H9 (cell line): ENCODE measurements around the gene RFX8. TPM values are rescaled to one million over a fixed set of nuclear protein-coding genes. Genes with fewer than 3 reads are reported as not detected.
A peak's percentile ranks its signal among the peaks of the same experiment; 100 is the strongest.

Experiments used
- DNase-seq: peaks from one replicate; pipeline ENCODE4 v3.0.0-alpha.2; 2017
- H2AFZ ChIP-seq: one replicate; pipeline ENCODE4 v1.6.1; 2013; ENCODE audit warnings: mild to moderate bottlenecking, low read length, control low read depth, moderate library complexity
- H2AK5ac ChIP-seq: 2 replicates; pipeline ENCODE4 v1.6.1; 2013; ENCODE audit warnings: low read length, control low read depth, mixed read lengths; ENCODE audit not compliant: insufficient read length
- H2BK120ac ChIP-seq: one replicate; pipeline ENCODE4 v1.6.1; 2013; ENCODE audit warnings: low read depth, mild to moderate bottlenecking, low read length, control low read depth, inconsistent platforms; ENCODE audit not compliant: poor library complexity, severe bottlenecking
- H2BK12ac ChIP-seq: 2 replicates; pipeline ENCODE4 v1.6.1; 2013; ENCODE audit warnings: low read length, control low read depth, mixed read lengths, low read depth; ENCODE audit not compliant: insufficient read length
- H2BK15ac ChIP-seq: 2 replicates; pipeline ENCODE4 v1.6.1; 2013; ENCODE audit warnings: low read depth, low read length, control low read depth
- H2BK20ac ChIP-seq: one replicate; pipeline ENCODE4 v1.6.1; 2013; ENCODE audit warnings: low read depth, mild to moderate bottlenecking, low read length, control low read depth, inconsistent platforms; ENCODE audit not compliant: poor library complexity, severe bottlenecking
- H2BK5ac ChIP-seq: 2 replicates; pipeline ENCODE4 v1.6.1; 2013; ENCODE audit warnings: low read length, control low read depth, mixed read lengths; ENCODE audit not compliant: insufficient read length
- H3K14ac ChIP-seq: 2 replicates; pipeline ENCODE4 v1.6.1; 2013; ENCODE audit warnings: low read length, control low read depth; ENCODE audit not compliant: insufficient read depth
- H3K18ac ChIP-seq: 2 replicates; pipeline ENCODE4 v1.6.1; 2013; ENCODE audit warnings: low read depth, mild to moderate bottlenecking, mixed read lengths, low read length, control low read depth; ENCODE audit not compliant: insufficient read length
- H3K23ac ChIP-seq: 2 replicates; pipeline ENCODE4 v1.6.1; 2013; ENCODE audit warnings: low read length, control low read depth, mixed read lengths, low read depth; ENCODE audit not compliant: insufficient read length
- H3K23me2 ChIP-seq: 2 replicates; pipeline ENCODE4 v1.6.1; 2013; ENCODE audit warnings: low read depth, mild to moderate bottlenecking, mixed read lengths, low read length, control low read depth; ENCODE audit not compliant: insufficient read length, poor library complexity, severe bottlenecking
- H3K27ac ChIP-seq: 2 replicates; pipeline ENCODE4 v1.5.1; 2013; ENCODE audit warnings: low read length, control low read depth, mixed read lengths, low read depth; ENCODE audit not compliant: insufficient read length
- H3K27me3 ChIP-seq: 2 replicates; pipeline ENCODE4 v1.6.1; 2013; ENCODE audit warnings: low read length, control low read depth, inconsistent platforms; ENCODE audit not compliant: insufficient read depth
- H3K4ac ChIP-seq: 2 replicates; pipeline ENCODE4 v1.6.1; 2013; ENCODE audit warnings: low read depth, mild to moderate bottlenecking, control low read depth, inconsistent platforms, low read length, moderate library complexity
- H3K4me1 ChIP-seq: 2 replicates; pipeline ENCODE4 v1.6.1; 2013; ENCODE audit warnings: low read length, control low read depth, inconsistent platforms; ENCODE audit not compliant: insufficient read depth
- H3K4me2 ChIP-seq: 2 replicates; pipeline ENCODE4 v1.6.1; 2013; ENCODE audit warnings: low read length, control low read depth, mixed read lengths; ENCODE audit not compliant: insufficient read length, insufficient read depth
- H3K56ac ChIP-seq: 2 replicates; pipeline ENCODE4 v1.6.1; 2013; ENCODE audit warnings: low read depth, mild to moderate bottlenecking, mixed read lengths, low read length, control low read depth; ENCODE audit not compliant: insufficient read length
- H3K79me1 ChIP-seq: 2 replicates; pipeline ENCODE4 v1.6.1; 2013; ENCODE audit warnings: low read depth, mild to moderate bottlenecking, moderate library complexity, low read length, control low read depth, inconsistent platforms; ENCODE audit not compliant: insufficient read depth, poor library complexity, severe bottlenecking
- H3K79me2 ChIP-seq: 2 replicates; pipeline ENCODE4 v1.6.1; 2013; ENCODE audit warnings: low read length, control low read depth, inconsistent platforms; ENCODE audit not compliant: insufficient read depth
- H3K9ac ChIP-seq: 2 replicates; pipeline ENCODE4 v1.6.1; 2013; ENCODE audit warnings: low read length, control low read depth, mixed read lengths; ENCODE audit not compliant: insufficient read length; ENCODE audit errors: extremely low read depth
- H3K9me3 ChIP-seq: one replicate; pipeline ENCODE4 v1.6.1; 2013; ENCODE audit warnings: low read depth, low read length, inconsistent platforms; ENCODE audit not compliant: control insufficient read depth
- H3T11ph ChIP-seq: one replicate; pipeline ENCODE4 v1.6.1; 2013; ENCODE audit warnings: mild to moderate bottlenecking, low read length, control low read depth, inconsistent platforms
- H4K20me1 ChIP-seq: one replicate; pipeline ENCODE4 v1.6.1; 2013; ENCODE audit not compliant: control insufficient read depth, insufficient read length, insufficient read depth
- H4K5ac ChIP-seq: 2 replicates; pipeline ENCODE4 v1.6.1; 2013; ENCODE audit warnings: low read depth, mild to moderate bottlenecking, mixed read lengths, low read length, control low read depth; ENCODE audit not compliant: insufficient read length
- H4K8ac ChIP-seq: replicated peaks from 2 replicates; pipeline ENCODE4 v1.6.1; 2013; ENCODE audit warnings: low read length, control low read depth, mixed read lengths, low read depth; ENCODE audit not compliant: insufficient read length
- H4K91ac ChIP-seq: 2 replicates; pipeline ENCODE4 v1.6.1; 2013; ENCODE audit warnings: low read depth, mild to moderate bottlenecking, moderate library complexity, mixed read lengths, low read length, control low read depth; ENCODE audit not compliant: insufficient read length
- H3K27ac Mint-ChIP-seq, 3 experiments: 2 replicates in 2 of 3; 3 replicates in 1 of 3; pipeline ENCODE4 v1.8.0; 2020 to 2021; ENCODE audit warnings: mixed read lengths in 3 of 3, mild to moderate bottlenecking in 1 of 3, moderate library complexity in 1 of 3
- H3K27me3 Mint-ChIP-seq: 2 replicates; pipeline ENCODE4 v1.8.0; 2021; ENCODE audit warnings: low read depth, mild to moderate bottlenecking, moderate library complexity, mixed read lengths
- H3K36me3 Mint-ChIP-seq, 3 experiments: 2 replicates in 2 of 3; 3 replicates in 1 of 3; pipeline ENCODE4 v1.8.0; 2020 to 2021; ENCODE audit warnings: low read depth in 3 of 3, mixed read lengths in 3 of 3; ENCODE audit not compliant: insufficient read depth in 1 of 3
- H3K4me1 Mint-ChIP-seq, 2 experiments: 2 replicates each; pipeline ENCODE4 v1.8.0; 2020; ENCODE audit warnings: mixed read lengths in 2 of 2
- H3K4me3 Mint-ChIP-seq, 2 experiments: 2 replicates in 1 of 2; 3 replicates in 1 of 2; pipeline ENCODE4 v1.8.0; 2020 to 2021; ENCODE audit warnings: mild to moderate bottlenecking in 2 of 2, mixed read lengths in 2 of 2, moderate library complexity in 1 of 2
- H3K9me3 Mint-ChIP-seq, 2 experiments: 2 replicates in 1 of 2; 3 replicates in 1 of 2; pipeline ENCODE4 v1.8.0; 2020; ENCODE audit warnings: mild to moderate bottlenecking in 2 of 2, mixed read lengths in 2 of 2, moderate library complexity in 1 of 2
- CTCF ChIP-seq: fragments of 200-600 bp; sonication (generic); conservative IDR thresholded peaks from 3 replicates; pipeline ENCODE4 v1.8.0; 2021; ENCODE audit warnings: antibody characterized with exemption, mild to moderate bottlenecking
- WGBS: extraction: QIAGEN DNeasy Blood & Tissue Kit; methylation state at CpG from one replicate; pipeline ENCODE4 v1.1.7; 2013; ENCODE audit warnings: missing lambda C conversion rate, low lambda C conversion rate, mixed read lengths; ENCODE audit not compliant: insufficient read length; ENCODE audit errors: extremely low coverage; 5-methylcytosine and 5-hydroxymethylcytosine counted together
- total RNA-seq: library from RNA; stranded (reverse); gene quantifications from 2 replicates; pipeline ENCODE4 v1.2.1, GENCODE V29; 2021

Gene RFX8
- total RNA-seq, 1 experiment from 2014 or later: 0.22 TPM

- no peaks in the 10 kb centered on the region for H3K79me1 ChIP-seq
- Mint-ChIP-seq H3K27ac (no peak overlapping the region), H3K9me3 (no peaks in the 10 kb centered on the region; a peak in 1 of 5 replicates), H3K36me3 (no peaks in the 10 kb centered on the region), H3K27me3 (peaks cover 60% of the 10 kb centered on the region), H3K4me1 (peaks cover 16% of the 10 kb centered on the region in 2 experiments), H3K4me3 (peak overlapping the region in 1 of 2 experiments; percentile 37; a peak in 1 of 5 replicates)
- H2AK5ac ChIP-seq: no peak overlapping the region
- no peak overlapping the region for H3T11ph ChIP-seq
- no peaks in the 10 kb centered on the region for H3K79me2 ChIP-seq
- H3K23me2 ChIP-seq: peaks cover 8% of the 10 kb centered on the region
- no peak overlapping the region for H4K91ac ChIP-seq
- no peak overlapping the region for H4K8ac ChIP-seq
- peaks cover 13% of the 10 kb centered on the region; the same call in 1 of the 2 replicates for H3K27me3 ChIP-seq
- no peak overlapping the region for H3K9ac ChIP-seq
- H2BK15ac ChIP-seq: no peak overlapping the region
- H3K4me2 ChIP-seq: no peak overlapping the region
- H2AFZ ChIP-seq: no peak overlapping the region
- no peak overlapping the region for H3K23ac ChIP-seq
- no peak overlapping the region for H3K56ac ChIP-seq
- H3K27ac ChIP-seq: no peak overlapping the region
- H3K14ac ChIP-seq: no peak overlapping the region
- H3K4me1 ChIP-seq: no peaks in the 10 kb centered on the region
- no peaks in the 10 kb centered on the region for H3K9me3 ChIP-seq
- H2BK12ac ChIP-seq: no peak overlapping the region
- WGBS: no CpG with 5 or more reads among the region's 4 CpGs
- H2BK120ac ChIP-seq: no peak overlapping the region
- H2BK20ac ChIP-seq: no peak overlapping the region
- no peak overlapping the region for H2BK5ac ChIP-seq
- no peaks in the 10 kb centered on the region for H4K20me1 ChIP-seq
- no peak overlapping the region for H3K4ac ChIP-seq
- H4K5ac ChIP-seq: no peak overlapping the region
- TF ChIP-seq CTCF: no peak
- H3K18ac ChIP-seq: no peak overlapping the region
- no peak for DNase-seq
Measured at GRCh38 chr2:101388232-101388631, 86.7 kb downstream of the RFX8 start.
